HEK293 (cell line): ENCODE measurements around the gene ADRB2.

Experiments
- CTCF ChIA-PET: fragments of 350-600 bp; formaldehyde crosslinking; extraction: SDS; loops from one replicate; lab custom pipeline; 2021; ENCODE audit warnings: antibody characterized with exemption; lab: Yijun Ruan, JAX
- POLR2A ChIA-PET: fragments of 300-600 bp; formaldehyde crosslinking; extraction: SDS; loops from one replicate; lab custom pipeline; 2020; ENCODE audit warnings: antibody characterized with exemption, inconsistent platforms; lab: Yijun Ruan, JAX
- H3K27ac ChIP-seq: fragments of 200-500 bp; sonication (Bioruptor generic); 2 replicates; pipeline ENCODE4 v1.5.1; 2014; ENCODE audit warnings: low read depth, low read length, control low read depth, inconsistent platforms; ENCODE audit errors: extremely low read depth
- H3K36me3 ChIP-seq, 2 experiments: fragments of 200-500 bp in 1 of 2; sonication (Bioruptor generic) in 1 of 2; 1 replicate in 1 of 2; 2 replicates in 1 of 2; pipeline ENCODE4 v1.5.1; 2014 to 2017; ENCODE audit warnings: inconsistent platforms in 2 of 2, low read length in 2 of 2; ENCODE audit not compliant: control insufficient read depth in 2 of 2, insufficient read depth in 1 of 2
- H3K4me1 ChIP-seq: fragments of 200-500 bp; sonication (Bioruptor generic); 2 replicates; pipeline ENCODE4 v1.5.1; 2014; ENCODE audit warnings: mild to moderate bottlenecking, low read length, inconsistent platforms; ENCODE audit not compliant: control insufficient read depth, insufficient read depth
- H3K4me3 ChIP-seq: 2 replicates; pipeline ENCODE4 v1.5.1; 2011; ENCODE audit warnings: low read depth, mild to moderate bottlenecking, control low read depth, low read length, moderate library complexity
- H3K9me3 ChIP-seq: fragments of 200-500 bp; sonication (Bioruptor generic); 2 replicates; pipeline ENCODE4 v1.5.1; 2014; ENCODE audit warnings: low read depth, low read length, inconsistent platforms; ENCODE audit not compliant: control insufficient read depth, insufficient read depth
- BCL11A ChIP-seq: fragments of 450-650 bp; formaldehyde crosslinking; IDR thresholded peaks from 2 replicates; pipeline ENCODE4 v1.5.1; 2016; ENCODE audit warnings: low read depth, missing biosample characterization, missing genetic modification characterization
- HOXD13 ChIP-seq: sonication (generic); formaldehyde crosslinking; IDR thresholded peaks from 2 replicates; pipeline ENCODE4 v1.8.0; 2022; ENCODE audit warnings: missing genetic modification reagents, borderline replicate concordance
- MEIS1 ChIP-seq: sonication (generic); formaldehyde crosslinking; IDR thresholded peaks from 2 replicates; pipeline ENCODE4 v1.8.1; 2022; ENCODE audit warnings: missing genetic modification reagents, mild to moderate bottlenecking, borderline replicate concordance
- MZF1 ChIP-seq: fragments of 450-650 bp; formaldehyde crosslinking; IDR thresholded peaks from 2 replicates; pipeline ENCODE4 v1.5.1; 2017; ENCODE audit warnings: missing biosample characterization, missing genetic modification characterization, borderline replicate concordance
- OVOL3 ChIP-seq: fragments of 450-650 bp; formaldehyde crosslinking; IDR thresholded peaks from 2 replicates; pipeline ENCODE4 v1.5.1; 2016; ENCODE audit warnings: missing biosample characterization, missing genetic modification characterization
- PRDM4 ChIP-seq: fragments of 450-650 bp; formaldehyde crosslinking; IDR thresholded peaks from 2 replicates; pipeline ENCODE4 v1.5.1; 2017; ENCODE audit warnings: missing biosample characterization, missing genetic modification characterization
- PRDM6 ChIP-seq: fragments of 450-650 bp; formaldehyde crosslinking; IDR thresholded peaks from 2 replicates; pipeline ENCODE4 v1.5.1; 2017; ENCODE audit warnings: missing biosample characterization, missing genetic modification characterization
- SALL2 ChIP-seq: fragments of 450-650 bp; formaldehyde crosslinking; IDR thresholded peaks from 2 replicates; pipeline ENCODE4 v1.5.0; 2017; ENCODE audit warnings: missing biosample characterization, mild to moderate bottlenecking, missing genetic modification characterization, borderline replicate concordance
- SP7 ChIP-seq: fragments of 450-650 bp; formaldehyde crosslinking; IDR thresholded peaks from 2 replicates; pipeline ENCODE4 v1.5.1; 2016; ENCODE audit warnings: missing biosample characterization, missing genetic modification characterization
- TSHZ1 ChIP-seq: fragments of 450-650 bp; formaldehyde crosslinking; IDR thresholded peaks from 2 replicates; pipeline ENCODE4 v1.5.1; 2016; ENCODE audit warnings: missing biosample characterization, missing genetic modification characterization, borderline replicate concordance
- ZBTB1 ChIP-seq: fragments of 450-650 bp; formaldehyde crosslinking; IDR thresholded peaks from 2 replicates; pipeline ENCODE4 v1.5.1; 2016; ENCODE audit warnings: missing biosample characterization, missing genetic modification characterization
- ZBTB8A ChIP-seq: fragments of 450-650 bp; formaldehyde crosslinking; IDR thresholded peaks from 2 replicates; pipeline ENCODE4 v1.5.1; 2016; ENCODE audit warnings: missing biosample characterization, missing genetic modification characterization
- ZFP3 ChIP-seq: fragments of 450-650 bp; formaldehyde crosslinking; IDR thresholded peaks from 2 replicates; pipeline ENCODE4 v1.5.1; 2016; ENCODE audit warnings: low read depth, missing biosample characterization, missing genetic modification characterization
- ZNF10 ChIP-seq: fragments of 450-650 bp; formaldehyde crosslinking; IDR thresholded peaks from 2 replicates; pipeline ENCODE4 v1.5.1; 2017; ENCODE audit warnings: missing biosample characterization, missing genetic modification characterization
- ZNF112 ChIP-seq: fragments of 450-650 bp; formaldehyde crosslinking; IDR thresholded peaks from 2 replicates; pipeline ENCODE4 v1.5.0; 2017; ENCODE audit warnings: missing biosample characterization, missing genetic modification characterization
- ZNF133 ChIP-seq: fragments of 450-650 bp; formaldehyde crosslinking; IDR thresholded peaks from 2 replicates; pipeline ENCODE4 v1.5.1; 2016; ENCODE audit warnings: missing biosample characterization, missing genetic modification characterization
- ZNF19 ChIP-seq: fragments of 450-650 bp; formaldehyde crosslinking; IDR thresholded peaks from 2 replicates; pipeline ENCODE4; 2016; ENCODE audit warnings: missing biosample characterization, missing genetic modification characterization, low read depth
- ZNF24 ChIP-seq: fragments of 450-650 bp; formaldehyde crosslinking; IDR thresholded peaks from 2 replicates; pipeline ENCODE4 v1.5.1; 2016; ENCODE audit warnings: missing biosample characterization, missing genetic modification characterization
- ZNF302 ChIP-seq: fragments of 450-650 bp; formaldehyde crosslinking; IDR thresholded peaks from 2 replicates; pipeline ENCODE4 v1.5.1; 2016; ENCODE audit warnings: missing biosample characterization, missing genetic modification characterization, low read depth
- ZNF521 ChIP-seq: fragments of 450-650 bp; formaldehyde crosslinking; IDR thresholded peaks from 2 replicates; pipeline ENCODE4 v1.5.1; 2017; ENCODE audit warnings: missing biosample characterization, mild to moderate bottlenecking, missing genetic modification characterization
- ZNF621 ChIP-seq: fragments of 450-650 bp; formaldehyde crosslinking; IDR thresholded peaks from 2 replicates; pipeline ENCODE4 v1.5.1; 2017; ENCODE audit warnings: missing biosample characterization, missing genetic modification characterization
- ZNF660 ChIP-seq: fragments of 450-650 bp; IDR thresholded peaks from 2 replicates; pipeline ENCODE4 v1.5.1; 2018; ENCODE audit warnings: missing biosample characterization, mild to moderate bottlenecking, missing genetic modification characterization
- ZNF664 ChIP-seq: fragments of 450-650 bp; formaldehyde crosslinking; IDR thresholded peaks from 2 replicates; pipeline ENCODE4 v1.5.1; 2016; ENCODE audit warnings: missing biosample characterization, missing genetic modification characterization
- ZNF791 ChIP-seq: fragments of 450-650 bp; formaldehyde crosslinking; IDR thresholded peaks from 2 replicates; pipeline ENCODE4 v1.5.1; 2016; ENCODE audit warnings: missing biosample characterization, missing genetic modification characterization
- ZNF792 ChIP-seq: fragments of 450-650 bp; formaldehyde crosslinking; IDR thresholded peaks from 2 replicates; pipeline ENCODE4 v1.5.1; 2016; ENCODE audit warnings: missing biosample characterization, missing genetic modification characterization
- ZSCAN16 ChIP-seq: fragments of 450-650 bp; formaldehyde crosslinking; IDR thresholded peaks from 2 replicates; pipeline ENCODE4 v1.5.1; 2016; ENCODE audit warnings: missing biosample characterization, missing genetic modification characterization
- ZSCAN30 ChIP-seq: fragments of 450-650 bp; IDR thresholded peaks from 2 replicates; pipeline ENCODE4 v1.5.1; 2018; ENCODE audit warnings: missing biosample characterization, mild to moderate bottlenecking, missing genetic modification characterization, moderate library complexity

Gene ADRB2

DNA sequence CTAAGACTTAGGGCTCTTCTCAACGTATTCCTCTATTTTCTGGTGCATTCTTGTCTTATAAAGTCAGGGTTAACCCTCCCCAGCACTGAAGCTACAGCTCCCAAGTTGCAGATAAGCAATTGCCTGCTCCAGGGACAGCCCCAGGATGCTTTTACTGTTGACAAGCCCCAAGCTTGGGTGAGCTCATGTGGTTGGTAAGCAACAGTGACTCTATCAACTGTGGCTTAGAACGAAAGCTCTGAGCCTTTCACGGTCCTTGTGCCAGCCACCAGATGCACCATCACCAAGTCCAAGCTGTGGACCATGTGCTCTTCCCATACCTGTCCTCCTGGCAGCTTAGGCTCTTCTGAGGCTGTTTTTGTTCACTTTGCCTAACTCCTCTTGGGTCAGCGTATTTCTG lies 13.5 kb downstream of the ADRB2 start:
- H3K36me3 ChIP-seq, result no peaks in the 10 kb centered on the region
- POLR2A ChIA-PET, result interaction anchor here (0.6 to 1.3 kb wide), 2 partner anchors 13 to 14 kb away, joined by 3 read pairs; partner anchors contain the start of gene ADRB2
- peaks cover 3% of the 10 kb centered on the region; the same call in 1 of the 2 replicates for H3K4me1 ChIP-seq
- H3K27ac ChIP-seq, result no peak overlapping the region
- no peak overlapping the region for H3K4me3 ChIP-seq
- H3K9me3 ChIP-seq, result no peaks in the 10 kb centered on the region
- TF ChIP-seq ZFP3 (tag by site-specific recombination) (no peak), ZNF10 (tag by site-specific recombination) (no peak), ZNF791 (no peak), ZNF521 (tag by site-specific recombination) (no peak), ZSCAN16 (tag by site-specific recombination) (no peak), MZF1 (tag by site-specific recombination) (no peak)
- CTCF ChIA-PET, result interaction anchor here (0.7 to 1.2 kb wide), 2 partner anchors 99 to 117 kb away, joined by 4 to 5 read pairs; no protein-coding TSS in a partner anchor

- Histone ChIP-seq H3K9me3 (no peaks in the 10 kb centered on the region), H3K4me1 (peaks cover 3% of the 10 kb centered on the region; the same call in 1 of the 2 replicates), H3K36me3 (no peaks in the 10 kb centered on the region), H3K4me3 (no peak overlapping the region), H3K27ac (no peak overlapping the region)
- no peak for TF ChIP-seq ZNF24
- TF ChIP-seq TSHZ1 (tag by site-specific recombination), result no peak
- TF ChIP-seq ZNF302, result no peak
- no peak for TF ChIP-seq ZBTB8A (tag by site-specific recombination)
- TF ChIP-seq ZNF660 (tag by site-specific recombination), result no peak
- TF ChIP-seq ZNF19 (tag by site-specific recombination), result no peak
- TF ChIP-seq BCL11A (tag by site-specific recombination), result no peak
- TF ChIP-seq HOXD13 (CRISPR knock-in tag), result no peak
- POLR2A ChIA-PET, result interaction anchor here (0.6 kb wide), 1 partner anchor 14 kb away, joined by 3 read pairs; the partner anchor contains the start of gene ADRB2
- CTCF ChIA-PET, result interaction anchor here (0.7 to 1.2 kb wide), 2 partner anchors 99 to 117 kb away, joined by 4 to 5 read pairs; no protein-coding TSS in a partner anchor
Measured at GRCh38 chr5:148840531-148840930, 14.1 kb downstream of the ADRB2 start.

- no peaks in the 10 kb centered on the region for H3K36me3 ChIP-seq
- no peak overlapping the region for H3K27ac ChIP-seq
- no peaks in the 10 kb centered on the region for H3K9me3 ChIP-seq
- no peak overlapping the region for H3K4me3 ChIP-seq
- ChIA-PET CTCF (interaction anchor here (0.6 kb wide), 1 partner anchor 98 kb away, joined by 3 read pairs; no protein-coding TSS in a partner anchor), POLR2A (interaction anchor here (1.2 kb wide), 1 partner anchor 15 kb away, joined by 3 read pairs; the partner anchor contains the start of gene ADRB2)
- H3K4me1 ChIP-seq, result peaks cover 3% of the 10 kb centered on the region; the same call in 1 of the 2 replicates
- TF ChIP-seq PRDM6 (tag by site-specific recombination) (no peak), ZNF112 (no peak), ZBTB1 (tag by site-specific recombination) (no peak), OVOL3 (tag by site-specific recombination) (no peak), SALL2 (tag by site-specific recombination) (no peak), ZNF792 (tag by site-specific recombination) (no peak), PRDM4 (tag by site-specific recombination) (no peak), MEIS1 (CRISPR knock-in tag) (no peak), ZNF133 (no peak), ZNF664 (no peak), ZSCAN30 (tag by site-specific recombination) (no peak), SP7 (no peak), ZNF621 (tag by site-specific recombination) (no peak)
Measured at GRCh38 chr5:148841519-148841918, 15.1 kb downstream of the ADRB2 start.
